HepG2 (cell line): ENCODE results near the gene GSTA5. TPM values are rescaled to one million over a fixed set of nuclear protein-coding genes. Genes with fewer than 3 reads are reported as not detected.
A peak's percentile ranks its signal among the peaks of the same experiment; 100 is the strongest.

Experiments used
- ATAC-seq: fragments of 200-7000 bp; cut with Tn5 transposase; 3 replicates; pipeline ENCODE4 v1.9.1; 2020; ENCODE audit warnings: mild to moderate bottlenecking, moderate library complexity
- BruUV-seq: library from RNA; stranded (reverse); fragments of 400-500 nt; replicated peaks from 2 replicates; lab custom pipeline; 2021; lab: Mats Ljungman, UMichigan
- CTCF ChIA-PET: fragments of 300-600 bp; formaldehyde crosslinking; extraction: SDS; loops from one replicate; lab custom pipeline; 2021; ENCODE audit warnings: low total read pairs, inconsistent platforms, low intra/inter-chr PET ratio; lab: Yijun Ruan, JAX
- POLR2A ChIA-PET: fragments of 350-600 bp; sonication (Branson Sonifier 250); formaldehyde crosslinking; loops from one replicate; lab custom pipeline; 2020; ENCODE audit warnings: antibody characterized with exemption, inconsistent platforms; lab: Yijun Ruan, JAX
- DNase-seq: peaks from one replicate; pipeline ENCODE4 v3.0.0-alpha.2; 2015; ENCODE audit warnings: low spot score
- FAIRE-seq: peaks from 3 replicates; lab custom pipeline; 2011; peaks lifted over from hg19 to GRCh38; lab: Jason Lieb, UNC
- H2AFZ ChIP-seq: one replicate; pipeline ENCODE4 v1.6.1; 2011; ENCODE audit warnings: low read length, inconsistent platforms
- H3K27ac ChIP-seq: fragments of 300-600 bp; 3 replicates; pipeline ENCODE4 v1.8.0; 2011; ENCODE audit warnings: mixed run types, mild to moderate bottlenecking, mixed read lengths, low read length, inconsistent platforms; ENCODE audit not compliant: insufficient read depth; ENCODE audit errors: extremely low read length
- H3K27me3 ChIP-seq, 2 experiments: fragments of 200-600 bp in 1 of 2; 2 replicates in 1 of 2; 3 replicates in 1 of 2; pipeline versions ENCODE4 v1.6.0 to v1.8.0; 2011; ENCODE audit warnings: low read length in 2 of 2, mild to moderate bottlenecking in 2 of 2, moderate library complexity in 2 of 2, inconsistent platforms in 1 of 2; ENCODE audit not compliant: insufficient read depth in 2 of 2, control insufficient read depth in 1 of 2
- H3K36me3 ChIP-seq, 2 experiments: fragments of 200-600 bp in 1 of 2; replicated peaks in 1 of 2; 2 replicates in 1 of 2; 3 replicates in 1 of 2; pipeline versions ENCODE4 v1.5.1 to v1.8.0; 2011; ENCODE audit warnings: low read length in 2 of 2, inconsistent platforms in 1 of 2; ENCODE audit not compliant: insufficient read depth in 2 of 2, control insufficient read depth in 1 of 2
- H3K4me1 ChIP-seq: 2 replicates; pipeline ENCODE4 v1.5.1; 2012; ENCODE audit warnings: low read length, inconsistent platforms; ENCODE audit not compliant: insufficient read depth
- H3K4me2 ChIP-seq: 2 replicates; pipeline ENCODE4 v1.6.0; 2011; ENCODE audit warnings: low read depth, low read length, inconsistent platforms
- H3K4me3 ChIP-seq, 3 experiments: fragments of 200-600 bp in 1 of 3; sonication (generic), shearing (Covaris generic) in 1 of 3; replicated peaks in 1 of 3; 2 replicates each; pipeline ENCODE4 v1.5.1; 2011 to 2016; ENCODE audit warnings: low read length in 3 of 3, inconsistent platforms in 2 of 3, low read depth in 2 of 3, mild to moderate bottlenecking in 2 of 3, control low read depth in 1 of 3, mixed read lengths in 1 of 3; ENCODE audit not compliant: insufficient read depth in 1 of 3
- H3K79me2 ChIP-seq: one replicate; pipeline ENCODE4 v1.6.1; 2011; ENCODE audit warnings: low read length, inconsistent platforms; ENCODE audit not compliant: insufficient read depth
- H3K9ac ChIP-seq: 2 replicates; pipeline ENCODE4 v1.6.0; 2011; ENCODE audit warnings: mild to moderate bottlenecking, low read depth, low read length, inconsistent platforms; ENCODE audit not compliant: insufficient read depth
- H3K9me3 ChIP-seq: 2 replicates; pipeline ENCODE4 v1.5.1; 2012; ENCODE audit warnings: mild to moderate bottlenecking, low read length
- H4K20me1 ChIP-seq: 2 replicates; pipeline ENCODE4 v1.6.0; 2011; ENCODE audit warnings: inconsistent platforms, mild to moderate bottlenecking, low read length, moderate library complexity; ENCODE audit not compliant: insufficient read depth
- CC2D1A ChIP-seq: sonication (generic); formaldehyde crosslinking; IDR thresholded peaks from 2 replicates; pipeline ENCODE4 v1.8.1; 2023; ENCODE audit warnings: mild to moderate bottlenecking, missing genetic modification reagents
- CHCHD3 ChIP-seq: sonication (generic); formaldehyde crosslinking; IDR thresholded peaks from 2 replicates; pipeline ENCODE4 v1.8.0; 2022; ENCODE audit warnings: mild to moderate bottlenecking, missing genetic modification reagents, moderate library complexity
- ERF ChIP-seq: IDR thresholded peaks from 2 replicates; pipeline ENCODE4 v1.6.1; 2018; ENCODE audit warnings: missing biosample characterization, missing genetic modification reagents
- HOXA3 ChIP-seq: sonication (generic); formaldehyde crosslinking; IDR thresholded peaks from 2 replicates; pipeline ENCODE4 v1.5.0; 2020; ENCODE audit warnings: missing genetic modification reagents
- KLF9 ChIP-seq: IDR thresholded peaks from 2 replicates; pipeline ENCODE4 v1.6.1; 2016; ENCODE audit warnings: low read depth
- NFYC ChIP-seq: IDR thresholded peaks from 2 replicates; pipeline ENCODE4 v1.6.1; 2016; ENCODE audit warnings: missing genetic modification reagents, missing compliant biosample characterization
- PLRG1 ChIP-seq: fragments of 450-650 bp; conservative IDR thresholded peaks from 2 replicates; pipeline ENCODE4 v1.6.1; 2016
- POLR2AphosphoS2 ChIP-seq: IDR thresholded peaks from 2 replicates; pipeline ENCODE4 v1.6.1; 2011; ENCODE audit warnings: low read depth, low read length, improper control_type of control experiment
- TMF1 ChIP-seq: sonication (generic); formaldehyde crosslinking; IDR thresholded peaks from 2 replicates; pipeline ENCODE4 v1.8.1; 2022; ENCODE audit warnings: low read depth, missing genetic modification reagents
- ZFP37 ChIP-seq: sonication (generic); formaldehyde crosslinking; IDR thresholded peaks from 2 replicates; pipeline ENCODE4 v1.4.0; 2020; ENCODE audit warnings: missing genetic modification reagents, borderline replicate concordance
- ZFP90 ChIP-seq: sonication (generic); formaldehyde crosslinking; IDR thresholded peaks from 2 replicates; pipeline ENCODE4 v1.8.0; 2022; ENCODE audit warnings: missing genetic modification reagents, mild to moderate bottlenecking, inconsistent platforms, borderline replicate concordance
- ZNF143 ChIP-seq: sonication (generic); formaldehyde crosslinking; IDR thresholded peaks from 2 replicates; pipeline ENCODE4 v1.4.0; 2020; ENCODE audit warnings: missing genetic modification reagents
- ZNF180 ChIP-seq: sonication (generic); formaldehyde crosslinking; IDR thresholded peaks from 2 replicates; pipeline ENCODE4 v1.4.0; 2020; ENCODE audit warnings: low read depth, missing genetic modification reagents, borderline replicate concordance
- ZNF563 ChIP-seq: sonication (generic); formaldehyde crosslinking; IDR thresholded peaks from 2 replicates; pipeline ENCODE4 v1.8.0; 2022; ENCODE audit warnings: mild to moderate bottlenecking, moderate library complexity, missing genetic modification reagents
- ZNF83 ChIP-seq: sonication (generic); formaldehyde crosslinking; IDR thresholded peaks from 2 replicates; pipeline ENCODE4 v1.4.0; 2020; ENCODE audit warnings: missing genetic modification reagents, mild to moderate bottlenecking, borderline replicate concordance
- ZSCAN22 ChIP-seq: sonication (generic); formaldehyde crosslinking; IDR thresholded peaks from 2 replicates; pipeline ENCODE4 v1.4.0; 2020; ENCODE audit warnings: mild to moderate bottlenecking, missing genetic modification reagents
- ZSCAN30 ChIP-seq: sonication (generic); formaldehyde crosslinking; IDR thresholded peaks from 2 replicates; pipeline ENCODE4 v1.5.0; 2020; ENCODE audit warnings: mild to moderate bottlenecking, missing genetic modification reagents
- WGBS: methylation state at CpG from one replicate; pipeline ENCODE4 v1.1.6; 2017; ENCODE audit warnings: low lambda C conversion rate; 5-methylcytosine and 5-hydroxymethylcytosine counted together
- in situ Hi-C: cut with HindIII; loops from 2 replicates; pipeline ENCODE4 v1.10.0; 2017; ENCODE audit warnings: low pct_unique_long_range_greater_than_20kb; ENCODE audit not compliant: extremely low pct_ligation_motif_present
- intact Hi-C: fragments of 100-400 bp; cut with micrococcal nuclease; formaldehyde crosslinking; loops from one replicate; pipeline ENCODE4 v1.10.0; 2022; ENCODE audit not compliant: unreplicated experiment
- polyA plus RNA-seq, 8 experiments: library from polyadenylated mRNA; depleted of rRNA in 3 of 8; stranded (reverse) in 7 of 8; unstranded in 1 of 8; fragments of >200 nt; fragmentation: Illumina TruSeq in 4 of 8; extraction: Trizol in 4 of 8; gene quantifications; 2 replicates each; pipeline versions ENCODE4 v1.2.1 to v1.2.3, GENCODE V29; 2011 to 2016; ENCODE audit warnings: low read depth in 4 of 8, missing spikeins in 1 of 8, mixed read lengths in 1 of 8; ENCODE audit not compliant: insufficient read depth in 1 of 8
- total RNA-seq, 5 experiments: library from RNA; depleted of rRNA; stranded (reverse); fragments of >200 nt; fragmentation: Illumina TruSeq; extraction: Trizol; gene quantifications; 2 replicates each; pipeline ENCODE4 v1.2.3, GENCODE V29; 2016; ENCODE audit warnings: low read depth in 1 of 5
- TF ChIP-seq, protein P1 (sequence below): sonication (generic); formaldehyde crosslinking; IDR thresholded peaks from 2 replicates; pipeline ENCODE4 v1.5.1; 2020; ENCODE audit warnings: missing genetic modification reagents, mild to moderate bottlenecking, borderline replicate concordance
- TF ChIP-seq, protein P2 (sequence below): sonication (generic); formaldehyde crosslinking; IDR thresholded peaks from 2 replicates; pipeline ENCODE4 v1.4.0; 2020; ENCODE audit warnings: missing genetic modification reagents, borderline replicate concordance
- TF ChIP-seq, protein P3 (sequence below): sonication (generic); formaldehyde crosslinking; IDR thresholded peaks from 2 replicates; pipeline ENCODE4 v1.5.1; 2020; ENCODE audit warnings: missing genetic modification reagents, mild to moderate bottlenecking, borderline replicate concordance

The GSTA5 gene
- total and polyA plus RNA-seq, 2 of the 13 experiments (the other 11 are each of a cell fraction or from before 2014, with no cell fraction given), result not detected

DNA sequence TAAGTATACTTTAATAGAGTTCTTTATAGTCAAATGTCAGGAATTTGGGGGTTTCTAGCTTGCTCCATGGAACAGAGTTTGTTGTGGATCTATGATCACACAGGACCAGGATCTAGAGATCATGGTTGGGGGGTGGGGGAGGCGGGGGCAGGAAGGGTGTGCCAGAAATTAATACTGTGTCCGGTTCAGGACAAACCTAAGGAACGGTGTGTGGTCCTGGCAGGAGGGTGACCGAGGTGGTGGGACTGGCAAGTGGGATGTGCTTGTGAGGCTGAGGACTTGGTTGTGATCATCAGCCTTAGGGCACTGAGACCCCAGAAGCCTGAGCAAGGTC lies 41.0 kb upstream of the GSTA5 start:
- ChIA-PET POLR2A (no interaction called here), CTCF (interaction anchor here (0.7 to 1.6 kb wide), 3 partner anchors 42 to 157 kb away, joined by 3 to 5 read pairs (median 4); no protein-coding TSS in a partner anchor)
- no peaks in the 10 kb centered on the region for H4K20me1 ChIP-seq
- peak; percentile 58 for ATAC-seq
- H3K4me1 ChIP-seq, result peaks cover 9% of the 10 kb centered on the region
- peak overlapping the region in 2 of 3 experiments; percentile 56 to 82; a peak in 2 of 6 replicates for H3K4me3 ChIP-seq
- 23% methylated on average over 4 of the region's 4 CpGs for WGBS
- FAIRE-seq, result no peak
- intact Hi-C loops, result no loop called here
- no TSS peak for BruUV-seq
- no peaks in the 10 kb centered on the region for H3K79me2 ChIP-seq
- no peak for DNase-seq
- no peak overlapping the region for H3K27ac ChIP-seq
- H3K9me3 ChIP-seq, result no peaks in the 10 kb centered on the region
- peaks cover 0 to 12% of the 10 kb centered on the region in 2 experiments; a peak in 3 of 5 replicates for H3K27me3 ChIP-seq
- in situ Hi-C loops, result no loop called here
- TF ChIP-seq NFYC (no peak), CC2D1A (no peak), TMF1 (CRISPR knock-in tag) (no peak), CHCHD3 (CRISPR knock-in tag) (no peak), PLRG1 (no peak), KLF9 (no peak), ZSCAN22 (CRISPR knock-in tag) (no peak), ZNF180 (CRISPR knock-in tag) (no peak), HOXA3 (CRISPR knock-in tag) (no peak), POLR2AphosphoS2 (no peak), ERF (CRISPR knock-in tag) (no peak), ZNF563 (CRISPR knock-in tag) (no peak), ZNF143 (CRISPR knock-in tag) (no peak), ZFP90 (CRISPR knock-in tag) (no peak), ZFP37 (CRISPR knock-in tag) (no peak), ZSCAN30 (no peak), ZNF83 (CRISPR knock-in tag) (no peak)
- TF ChIP-seq, protein P1, sequence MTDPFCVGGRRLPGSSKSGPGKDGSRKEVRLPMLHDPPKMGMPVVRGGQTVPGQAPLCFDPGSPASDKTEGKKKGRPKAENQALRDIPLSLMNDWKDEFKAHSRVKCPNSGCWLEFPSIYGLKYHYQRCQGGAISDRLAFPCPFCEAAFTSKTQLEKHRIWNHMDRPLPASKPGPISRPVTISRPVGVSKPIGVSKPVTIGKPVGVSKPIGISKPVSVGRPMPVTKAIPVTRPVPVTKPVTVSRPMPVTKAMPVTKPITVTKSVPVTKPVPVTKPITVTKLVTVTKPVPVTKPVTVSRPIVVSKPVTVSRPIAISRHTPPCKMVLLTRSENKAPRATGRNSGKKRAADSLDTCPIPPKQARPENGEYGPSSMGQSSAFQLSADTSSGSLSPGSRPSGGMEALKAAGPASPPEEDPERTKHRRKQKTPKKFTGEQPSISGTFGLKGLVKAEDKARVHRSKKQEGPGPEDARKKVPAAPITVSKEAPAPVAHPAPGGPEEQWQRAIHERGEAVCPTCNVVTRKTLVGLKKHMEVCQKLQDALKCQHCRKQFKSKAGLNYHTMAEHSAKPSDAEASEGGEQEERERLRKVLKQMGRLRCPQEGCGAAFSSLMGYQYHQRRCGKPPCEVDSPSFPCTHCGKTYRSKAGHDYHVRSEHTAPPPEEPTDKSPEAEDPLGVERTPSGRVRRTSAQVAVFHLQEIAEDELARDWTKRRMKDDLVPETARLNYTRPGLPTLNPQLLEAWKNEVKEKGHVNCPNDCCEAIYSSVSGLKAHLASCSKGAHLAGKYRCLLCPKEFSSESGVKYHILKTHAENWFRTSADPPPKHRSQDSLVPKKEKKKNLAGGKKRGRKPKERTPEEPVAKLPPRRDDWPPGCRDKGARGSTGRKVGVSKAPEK, result no peak
- TF ChIP-seq, protein P2, sequence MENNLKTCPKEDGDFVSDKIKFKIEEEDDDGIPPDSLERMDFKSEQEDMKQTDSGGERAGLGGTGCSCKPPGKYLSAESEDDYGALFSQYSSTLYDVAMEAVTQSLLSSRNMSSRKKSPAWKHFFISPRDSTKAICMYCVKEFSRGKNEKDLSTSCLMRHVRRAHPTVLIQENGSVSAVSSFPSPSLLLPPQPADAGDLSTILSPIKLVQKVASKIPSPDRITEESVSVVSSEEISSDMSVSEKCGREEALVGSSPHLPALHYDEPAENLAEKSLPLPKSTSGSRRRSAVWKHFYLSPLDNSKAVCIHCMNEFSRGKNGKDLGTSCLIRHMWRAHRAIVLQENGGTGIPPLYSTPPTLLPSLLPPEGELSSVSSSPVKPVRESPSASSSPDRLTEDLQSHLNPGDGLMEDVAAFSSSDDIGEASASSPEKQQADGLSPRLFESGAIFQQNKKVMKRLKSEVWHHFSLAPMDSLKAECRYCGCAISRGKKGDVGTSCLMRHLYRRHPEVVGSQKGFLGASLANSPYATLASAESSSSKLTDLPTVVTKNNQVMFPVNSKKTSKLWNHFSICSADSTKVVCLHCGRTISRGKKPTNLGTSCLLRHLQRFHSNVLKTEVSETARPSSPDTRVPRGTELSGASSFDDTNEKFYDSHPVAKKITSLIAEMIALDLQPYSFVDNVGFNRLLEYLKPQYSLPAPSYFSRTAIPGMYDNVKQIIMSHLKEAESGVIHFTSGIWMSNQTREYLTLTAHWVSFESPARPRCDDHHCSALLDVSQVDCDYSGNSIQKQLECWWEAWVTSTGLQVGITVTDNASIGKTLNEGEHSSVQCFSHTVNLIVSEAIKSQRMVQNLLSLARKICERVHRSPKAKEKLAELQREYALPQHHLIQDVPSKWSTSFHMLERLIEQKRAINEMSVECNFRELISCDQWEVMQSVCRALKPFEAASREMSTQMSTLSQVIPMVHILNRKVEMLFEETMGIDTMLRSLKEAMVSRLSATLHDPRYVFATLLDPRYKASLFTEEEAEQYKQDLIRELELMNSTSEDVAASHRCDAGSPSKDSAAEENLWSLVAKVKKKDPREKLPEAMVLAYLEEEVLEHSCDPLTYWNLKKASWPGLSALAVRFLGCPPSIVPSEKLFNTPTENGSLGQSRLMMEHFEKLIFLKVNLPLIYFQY (CRISPR knock-in tag), result no peak
- TF ChIP-seq, protein P3, sequence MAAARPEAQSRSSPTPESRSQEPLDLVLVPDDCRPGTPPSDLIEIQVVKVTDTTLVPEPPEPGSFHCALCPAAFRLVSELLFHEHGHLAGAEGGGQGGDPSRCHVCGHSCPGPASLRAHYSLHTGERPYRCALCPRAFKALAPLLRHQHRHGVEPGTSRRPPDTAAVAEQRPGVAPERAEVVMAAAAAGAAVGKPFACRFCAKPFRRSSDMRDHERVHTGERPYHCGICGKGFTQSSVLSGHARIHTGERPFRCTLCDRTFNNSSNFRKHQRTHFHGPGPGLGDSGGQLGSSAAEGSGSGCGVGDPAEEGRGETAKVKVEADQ (CRISPR knock-in tag), result no peak
- peak overlapping the region; percentile 99 for H3K4me2 ChIP-seq
- no peaks in the 10 kb centered on the region for H3K36me3 ChIP-seq
- H3K9ac ChIP-seq, result no peak overlapping the region
- peak overlapping the region; percentile 100 for H2AFZ ChIP-seq
